RCC 7860 (cell line): ENCODE results near the gene SLU7.

Experiments
- DNase-seq: peaks from one replicate; pipeline ENCODE4 v3.0.0-alpha.2; 2015; ENCODE audit warnings: low spot score
- FAIRE-seq: peaks from 2 replicates; lab custom pipeline; 2012; peaks lifted over from hg19 to GRCh38; lab: Jason Lieb, UNC

Gene SLU7

DNA sequence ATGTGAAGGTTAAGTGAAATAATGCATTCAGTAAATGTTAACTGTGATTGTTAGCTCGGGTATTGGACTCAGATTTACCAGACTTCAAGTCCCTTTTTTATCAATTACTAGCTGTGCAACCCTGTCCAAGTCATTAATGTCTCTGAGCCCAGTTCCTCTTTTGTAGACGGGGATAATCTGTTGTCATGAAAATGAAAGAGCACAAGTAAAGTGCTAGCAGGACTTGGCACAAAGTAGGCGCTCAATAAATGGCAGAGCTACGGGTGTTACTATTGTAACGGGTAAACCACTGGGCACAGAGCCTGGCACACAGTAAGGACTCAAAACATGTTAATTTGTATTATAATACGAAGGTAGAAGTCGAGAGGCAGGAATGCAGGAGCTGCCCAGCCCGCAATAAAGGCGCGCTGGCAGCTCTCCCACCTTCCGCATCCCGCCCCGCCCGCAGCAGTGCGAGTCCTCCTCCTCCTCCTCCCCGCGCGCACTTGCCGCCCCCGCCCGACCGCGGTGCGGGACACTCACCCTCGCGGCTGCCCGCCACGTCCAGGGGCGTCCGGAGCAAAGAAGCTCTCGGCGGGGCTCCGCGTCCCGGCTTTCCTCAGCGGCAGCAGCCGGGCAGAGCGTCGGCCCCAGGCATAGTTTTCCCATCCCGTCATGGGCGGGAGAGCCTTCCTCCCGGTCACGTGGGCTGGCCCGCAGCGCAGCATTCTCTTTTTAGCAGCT lies 48.7 kb downstream of the SLU7 start, which contains the start of gene C1QTNF2:
Gene C1QTNF2, minus strand, starts transcription at position 637 of the 723 bp plus-strand sequence. CDS start 15,615 bp downstream, outside the sequence.
- DNase-seq: no peak
- no peak for FAIRE-seq

GRCh38 chr5:160367885-160368284 lies 51.0 kb downstream of the SLU7 start:
- no peak for DNase-seq

GRCh38 chr5:160367261-160367660 lies 51.6 kb downstream of the SLU7 start:
- no peak for FAIRE-seq
- DNase-seq: no peak

More at GRCh38 chr5:160367885-160368284, 51.0 kb downstream of the SLU7 start:
- no peak for FAIRE-seq

GRCh38 chr5:160366230-160366629 lies 52.7 kb downstream of the SLU7 start:
- FAIRE-seq (no peak), DNase-seq (no peak)

- FAIRE-seq: no peak
These were observed 55.1 kb downstream of the SLU7 start for GRCh38 chr5:160363660-160364395.

GRCh38 chr5:160363211-160363610 lies 55.7 kb downstream of the SLU7 start:
- DNase-seq (no peak), FAIRE-seq (no peak)

More at GRCh38 chr5:160363660-160364395, 55.1 kb downstream of the SLU7 start:
- DNase-seq: no peak

DNA sequence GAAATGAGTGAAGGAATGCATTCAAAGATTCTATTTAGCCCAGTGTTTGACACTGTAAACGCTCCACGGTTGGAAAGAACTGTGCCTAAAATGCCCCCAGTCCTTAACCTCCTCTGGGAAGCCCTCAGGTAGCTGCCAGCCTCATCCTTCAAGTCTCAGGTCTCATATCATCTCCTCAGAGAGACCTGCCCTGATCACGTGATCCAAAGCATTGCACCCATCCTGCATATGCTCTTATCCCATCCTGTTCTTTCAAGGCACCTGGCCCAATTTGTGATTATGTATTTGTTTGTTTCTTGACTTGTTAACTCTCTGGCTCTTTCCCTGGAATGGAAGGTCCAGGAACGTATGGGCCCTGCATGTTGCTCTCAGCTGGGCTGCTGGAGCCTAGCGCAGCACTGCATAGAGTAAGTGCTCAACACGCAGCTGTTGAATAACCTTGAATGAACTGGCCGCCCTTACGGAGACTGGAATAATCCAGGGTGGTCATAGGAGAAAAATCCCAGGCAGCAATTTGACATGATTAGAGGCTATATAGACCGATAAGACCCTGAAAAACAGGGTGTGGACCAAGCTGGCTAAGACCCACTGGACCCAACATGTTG lies 57.2 kb downstream of the SLU7 start:
- FAIRE-seq: no peak

GRCh38 chr5:160360310-160360709 lies 58.6 kb downstream of the SLU7 start:
- FAIRE-seq (no peak), DNase-seq (no peak)

More for the DNA sequence above, 57.2 kb downstream of the SLU7 start:
- no peak for DNase-seq

DNA sequence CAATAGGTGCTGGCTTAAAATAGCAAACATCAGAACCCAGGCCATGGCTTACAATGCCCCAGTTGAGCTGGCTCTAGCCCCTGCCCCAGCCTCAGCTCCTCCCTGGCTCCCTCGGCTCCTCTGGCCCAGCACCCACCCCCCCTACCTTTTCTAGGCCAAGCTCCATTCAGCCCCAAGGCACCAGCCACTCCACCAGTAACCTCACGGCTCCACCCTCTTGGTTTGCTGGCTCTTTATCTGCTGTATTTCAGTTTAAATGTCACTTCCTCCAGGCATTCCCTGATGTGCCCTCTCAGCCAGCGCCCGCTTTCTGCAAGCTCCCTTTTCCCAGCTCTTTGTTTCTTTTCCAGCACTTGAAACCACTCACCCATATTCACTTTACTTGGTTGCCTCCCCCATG lies 59.1 kb downstream of the SLU7 start:
- DNase-seq: no peak

GRCh38 chr5:160359242-160359641 lies 59.6 kb downstream of the SLU7 start:
- no peak for FAIRE-seq
- no peak for DNase-seq

More for the DNA sequence above, 59.1 kb downstream of the SLU7 start:
- FAIRE-seq: no peak

DNA sequence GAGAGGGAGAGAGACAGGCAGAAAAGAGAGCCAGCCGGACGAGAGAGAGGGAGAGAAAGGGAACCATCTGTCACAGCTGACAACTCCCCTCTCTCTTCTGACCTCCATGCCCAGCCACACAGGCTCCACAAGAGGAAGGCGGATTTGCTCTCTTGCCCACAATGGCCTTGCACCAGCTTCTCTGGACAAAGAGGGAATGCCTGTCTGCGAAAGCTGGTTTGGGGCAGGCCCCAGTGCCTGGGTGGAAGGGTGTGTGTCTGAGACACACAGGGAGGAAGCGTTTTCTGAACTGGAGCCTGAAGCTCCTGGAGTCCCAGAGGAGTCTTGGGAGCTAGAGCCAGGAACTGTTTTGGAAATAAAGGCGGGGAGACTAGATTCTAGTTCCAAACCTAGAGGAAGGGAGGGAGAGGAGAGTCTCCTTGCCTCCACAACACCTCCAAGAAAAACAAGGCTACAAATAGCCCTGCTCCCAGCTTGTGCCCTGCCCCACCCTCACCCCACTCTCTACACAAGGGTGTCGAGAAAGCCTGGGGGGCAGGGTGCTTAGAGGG lies 60.9 kb downstream of the SLU7 start:
- no peak for DNase-seq
- no peak for FAIRE-seq

DNA sequence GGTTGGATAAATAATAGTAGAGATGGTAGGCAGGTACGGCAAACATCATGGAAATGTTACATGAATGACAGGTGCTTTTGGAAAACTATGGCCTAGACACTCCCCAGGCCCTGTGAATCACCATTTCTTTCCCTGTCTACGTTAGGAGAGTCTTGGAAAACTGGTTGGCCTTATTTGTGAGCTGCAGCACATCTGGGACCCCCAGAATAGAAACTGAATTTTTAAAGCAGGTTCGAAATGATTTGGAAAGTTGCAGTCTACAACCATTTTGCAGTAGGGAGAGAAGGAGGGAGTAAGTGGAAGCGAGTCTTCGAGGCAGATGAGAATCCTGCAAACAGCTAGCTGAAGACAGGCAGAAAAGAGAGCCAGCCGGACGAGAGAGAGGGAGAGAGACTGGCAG lies 61.5 kb downstream of the SLU7 start:
- FAIRE-seq: no peak
- no peak for DNase-seq

DNA sequence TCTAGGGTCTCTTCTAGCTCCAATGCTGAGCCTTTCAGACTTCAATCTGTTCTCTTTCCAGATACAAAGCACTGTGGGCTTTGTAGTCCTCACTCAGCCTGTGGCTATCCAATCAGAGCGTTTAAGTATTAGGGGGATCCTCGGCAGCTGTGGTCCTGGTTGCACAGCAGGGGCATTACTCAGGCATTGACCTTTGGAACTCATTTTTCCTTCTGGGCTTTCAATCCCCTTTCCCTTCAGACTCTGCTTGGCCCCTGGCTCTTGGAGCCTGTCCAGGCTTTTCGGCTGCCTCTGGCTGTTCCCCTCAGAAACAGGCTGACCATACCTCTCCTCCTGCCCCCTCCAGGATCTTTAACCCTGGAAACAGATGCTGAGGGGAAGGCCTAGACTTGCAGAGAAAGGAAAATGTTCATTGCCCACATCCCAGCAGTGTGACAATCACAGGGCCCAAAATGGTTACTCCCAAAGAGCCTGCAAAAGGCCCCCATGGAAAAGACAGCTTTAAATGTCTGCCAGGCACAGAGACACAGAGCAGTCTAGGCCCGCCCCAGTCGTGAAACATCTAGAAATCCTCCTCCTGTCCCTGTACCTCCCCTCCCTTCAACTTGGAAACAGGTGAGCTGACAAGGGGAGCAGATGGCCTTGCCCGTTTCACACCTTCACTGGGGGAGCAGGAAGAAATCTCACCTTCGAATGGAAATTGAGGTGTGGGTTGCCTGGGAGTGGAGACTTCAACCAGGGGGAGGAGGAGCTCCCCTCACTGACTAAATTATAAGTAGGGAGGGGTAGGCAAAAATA lies 62.1 kb downstream of the SLU7 start:
- no peak for FAIRE-seq
- DNase-seq: no peak

- FAIRE-seq (no peak), DNase-seq (no peak)
These were observed 64.2 kb downstream of the SLU7 start for GRCh38 chr5:160354666-160355065.

DNA sequence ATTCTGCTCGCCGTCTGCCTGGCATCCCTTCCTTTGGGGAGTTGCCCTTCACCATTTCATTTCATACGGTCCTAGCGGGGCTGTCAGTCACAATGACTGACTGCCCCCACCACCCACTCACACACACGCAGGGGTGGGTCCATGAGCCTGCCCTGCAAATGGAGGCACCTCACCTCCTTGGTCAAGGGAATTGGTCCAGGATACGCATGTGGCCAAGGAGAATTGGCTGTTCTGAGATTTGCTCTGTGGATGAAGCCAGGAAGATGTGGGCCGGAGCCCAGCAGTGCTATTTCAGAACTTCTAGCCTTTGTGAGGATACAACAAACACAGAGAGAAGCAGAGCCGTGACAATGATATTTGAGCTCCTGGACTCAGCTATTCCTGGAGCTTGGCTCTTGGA lies 65.5 kb downstream of the SLU7 start:
- DNase-seq: no peak
- FAIRE-seq: no peak

GRCh38 chr5:160352308-160352707 lies 66.6 kb downstream of the SLU7 start:
- DNase-seq: no peak
- FAIRE-seq: no peak
